ENCODE measurements around the gene GAS6. TPM values are rescaled to one million over a fixed set of nuclear protein-coding genes. Genes with fewer than 3 reads are reported as not detected.
"Not testable (repeated sequence)": the region's sequence is repeated elsewhere in the genome, so short reads cannot be mapped to it uniquely, and the experiment has no call there.

GAS6 gene
- total and polyA plus RNA-seq, 9 of the 15 experiments (the other 6 are each of a cell fraction or from before 2014, with no cell fraction given), result 0.14 to 9.7 (median 4.7) TPM; not detected in 1

DNA sequence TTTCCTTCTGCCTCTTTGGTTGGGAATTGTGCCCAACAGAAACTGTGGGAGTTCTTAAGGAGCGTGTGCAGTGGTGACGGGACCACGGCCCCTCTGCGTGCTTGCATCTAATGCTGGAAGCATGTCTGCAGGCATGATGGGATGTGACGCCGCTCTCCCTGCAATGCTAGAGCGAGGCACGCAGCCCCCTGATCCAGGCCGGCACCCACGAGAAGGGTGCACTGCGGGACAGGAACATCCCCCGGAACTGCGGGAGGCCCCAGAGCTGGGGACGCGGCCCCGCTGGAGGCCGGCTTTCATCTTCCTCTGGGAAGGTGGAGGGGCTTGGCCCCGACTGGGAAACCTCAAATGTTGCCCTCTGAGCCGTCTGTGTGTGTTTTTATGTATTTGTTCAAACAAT is 72.1 kb downstream of the GAS6 start (continued):
- no peak for TF ChIP-seq REST (IDR thresholded peaks at IDR 0.05; ENCODE audit: borderline replicate concordance)
- TF ChIP-seq REST (CRISPR knock-in tag; IDR thresholded peaks at IDR 0.05; ENCODE audit: low read depth), result no peak
- no peak for TF ChIP-seq ZNF561 (CRISPR knock-in tag; conservative IDR thresholded peaks at IDR 0.05)

GRCh38 chr13:113791226-113791625 is 72.7 kb downstream of the GAS6 start:
- 14% methylated on average over 12 of the region's 17 CpGs for WGBS (ENCODE audit: insufficient coverage, low coverage, missing lambda C conversion rate)
- BruUV-seq (replicated peaks), result no TSS peak
- DNase-seq (ENCODE audit: extremely low read depth in 1 of 4, low spot score in 3 of 4) (no peak), ATAC-seq (no peak), FAIRE-seq (no peak)
- Histone ChIP-seq H3K4me3 (no peak overlapping the region), H3K36me3 (ENCODE audit: control insufficient read depth, insufficient read depth, low read length) (no peaks in the 10 kb centered on the region), H3K9me1 (ENCODE audit: control insufficient read depth, insufficient read depth, low read length) (no peaks in the 10 kb centered on the region), H3K79me2 (ENCODE audit: control insufficient read depth, insufficient read depth, low read length) (no peaks in the 10 kb centered on the region), H3K9me3 (replicated peaks; ENCODE audit: control insufficient read depth, insufficient read depth, low read depth, low read length) (no peaks in the 10 kb centered on the region), H3K4me2 (ENCODE audit: insufficient read depth, low read length) (no peak overlapping the region), H2AFZ (ENCODE audit: low read depth, low read length) (no peak overlapping the region), H3K9ac (ENCODE audit: insufficient read depth in 1 of 2, low read depth in 2 of 2, low read length in 2 of 2) (no peak overlapping the region), H3K27me3 (ENCODE audit: control insufficient read depth in 2 of 2, insufficient read depth in 2 of 2, low read length in 2 of 2) (peaks cover 32 to 81% of the 10 kb centered on the region in 2 experiments), H4K20me1 (replicated peaks; ENCODE audit: control insufficient read depth, insufficient read depth, low read length) (no peaks in the 10 kb centered on the region; the same call in 1 of the 2 replicates), H3K27ac (ENCODE audit: extremely low read depth, low read depth, low read length) (no peak overlapping the region), H3K4me1 (replicated peaks in 1 of 2; ENCODE audit: control insufficient read depth in 2 of 2, insufficient read depth in 2 of 2, low read length in 2 of 2) (peaks cover 0 to 8% of the 10 kb centered on the region in 2 experiments; a peak in 1 of 5 replicates)
- POLR2A ChIA-PET, result no interaction called here
- in situ Hi-C loops (cut with MboI), result no loop called here
- TF ChIP-seq KLF10 (CRISPR knock-in tag; IDR thresholded peaks at IDR 0.05) (no peak), TRIM24 (IDR thresholded peaks at IDR 0.05) (no peak)
- intact Hi-C loops (cut with micrococcal nuclease), result no loop called here
- CTCF ChIA-PET (ENCODE audit: low intra/inter-chr PET ratio), result no interaction called here

DNA sequence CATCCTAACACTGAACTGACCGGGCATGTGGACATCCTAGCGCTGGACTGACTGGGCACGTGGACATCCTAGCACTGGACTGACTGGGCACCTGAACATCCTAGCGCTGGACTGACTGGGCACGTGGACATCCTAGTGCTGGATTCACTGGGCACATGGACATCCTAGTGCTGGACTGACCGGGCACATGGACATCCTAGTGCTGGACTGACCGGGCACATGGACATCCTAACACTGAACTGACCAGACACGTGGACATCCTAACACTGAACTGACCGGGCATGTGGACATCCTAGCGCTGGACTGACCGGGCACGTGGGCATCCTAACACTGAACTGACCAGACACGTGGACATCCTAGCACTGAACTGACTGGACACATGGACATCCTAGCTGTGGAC is 73.9 kb downstream of the GAS6 start:
- H3K27me3 ChIP-seq (ENCODE audit: control insufficient read depth in 2 of 2, insufficient read depth in 2 of 2, low read length in 2 of 2), result peaks cover 32 to 81% of the 10 kb centered on the region in 2 experiments
- H3K36me3 ChIP-seq (ENCODE audit: control insufficient read depth, insufficient read depth, low read length); H2AFZ ChIP-seq (ENCODE audit: low read depth, low read length); ATAC-seq; CTCF ChIA-PET (ENCODE audit: low intra/inter-chr PET ratio); DNase-seq (ENCODE audit: extremely low read depth in 1 of 4, low spot score in 3 of 4); H3K27ac ChIP-seq (ENCODE audit: extremely low read depth, low read depth, low read length); H3K9me1 ChIP-seq (ENCODE audit: control insufficient read depth, insufficient read depth, low read length); H4K20me1 ChIP-seq (replicated peaks; ENCODE audit: control insufficient read depth, insufficient read depth, low read length); H3K4me1 ChIP-seq (replicated peaks in 1 of 2; ENCODE audit: control insufficient read depth in 2 of 2, insufficient read depth in 2 of 2, low read length in 2 of 2); H3K9me3 ChIP-seq (replicated peaks; ENCODE audit: control insufficient read depth, insufficient read depth, low read depth, low read length); FAIRE-seq; H3K4me3 ChIP-seq; H3K9ac ChIP-seq (ENCODE audit: insufficient read depth in 1 of 2, low read depth in 2 of 2, low read length in 2 of 2); BruUV-seq (replicated peaks); POLR2A ChIA-PET; H3K79me2 ChIP-seq (ENCODE audit: control insufficient read depth, insufficient read depth, low read length); intact Hi-C loops (cut with micrococcal nuclease); H3K4me2 ChIP-seq (ENCODE audit: insufficient read depth, low read length); in situ Hi-C loops (cut with MboI): not testable (repeated sequence)
- WGBS (ENCODE audit: insufficient coverage, low coverage, missing lambda C conversion rate), result 0% methylated on average over 8 of the region's 13 CpGs

All from K562 (cell line).